Measurements from ENCODE around the gene SLC8A1. TPM values are rescaled to one million over a fixed set of nuclear protein-coding genes. Genes with fewer than 3 reads are reported as not detected.

SLC8A1 gene
- total and polyA plus RNA-seq, 2 of the 13 experiments (the other 11 are each of a cell fraction or from before 2014, with no cell fraction given): not detected

DNA sequence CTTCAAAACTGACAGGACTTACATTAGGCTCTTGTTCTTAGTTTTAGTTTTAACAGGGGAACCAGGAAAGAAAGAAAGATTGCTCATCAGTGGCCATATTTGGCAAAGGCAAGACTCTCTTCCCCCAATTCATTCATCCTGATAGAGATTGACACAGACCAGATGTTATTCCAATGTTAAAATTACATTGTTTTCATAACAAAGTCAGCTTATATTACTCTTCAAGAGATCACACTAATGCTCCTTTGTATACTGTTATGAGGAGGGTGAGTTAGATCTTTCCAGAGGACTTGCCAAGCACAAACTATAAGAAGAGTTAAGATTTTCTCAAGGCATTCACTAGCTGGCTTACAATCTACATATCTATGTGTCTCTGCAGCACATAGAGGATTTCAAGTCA is 252.1 kb downstream of the SLC8A1 start:
- Histone ChIP-seq H3K27me3 (ENCODE audit: control insufficient read depth in 1 of 2, insufficient read depth in 2 of 2, low read length in 2 of 2) (no peaks in the 10 kb centered on the region), H3K27ac (ENCODE audit: extremely low read length, insufficient read depth, low read length) (no peak overlapping the region), H3K79me2 (ENCODE audit: insufficient read depth, low read length) (no peaks in the 10 kb centered on the region), H3K9me3 (ENCODE audit: low read length) (no peaks in the 10 kb centered on the region), H4K20me1 (ENCODE audit: insufficient read depth, low read length) (no peaks in the 10 kb centered on the region), H3K4me3 (replicated peaks in 1 of 3; ENCODE audit: insufficient read depth in 1 of 3, low read depth in 2 of 3, low read length in 3 of 3) (no peak overlapping the region), H2AFZ (ENCODE audit: low read length) (no peak overlapping the region), H3K36me3 (replicated peaks in 1 of 2; ENCODE audit: control insufficient read depth in 1 of 2, insufficient read depth in 2 of 2, low read length in 2 of 2) (no peaks in the 10 kb centered on the region), H3K4me1 (ENCODE audit: insufficient read depth, low read length) (no peaks in the 10 kb centered on the region), H3K4me2 (ENCODE audit: low read depth, low read length) (no peak overlapping the region), H3K9ac (ENCODE audit: insufficient read depth, low read depth, low read length) (no peak overlapping the region)
- no peak for FAIRE-seq
- intact Hi-C loops (cut with micrococcal nuclease; ENCODE audit: unreplicated experiment): no loop called here
- ATAC-seq: no peak
- DNase-seq (ENCODE audit: low spot score): no peak
- in situ Hi-C loops (cut with HindIII; ENCODE audit: extremely low pct_ligation_motif_present, low pct_unique_long_range_greater_than_20kb): no loop called here
- CTCF ChIA-PET (ENCODE audit: low intra/inter-chr PET ratio, low total read pairs): no interaction called here
- POLR2A ChIA-PET: no interaction called here
- TF ChIP-seq TGIF2 (CRISPR knock-in tag; IDR thresholded peaks at IDR 0.05) (no peak), ARNT2 (CRISPR knock-in tag; IDR thresholded peaks at IDR 0.05; ENCODE audit: low read depth) (no peak), ZNF556 (CRISPR knock-in tag; IDR thresholded peaks at IDR 0.05; ENCODE audit: borderline replicate concordance) (no peak), ATF7-NPFF (CRISPR knock-in tag; IDR thresholded peaks at IDR 0.05; ENCODE audit: low read depth) (no peak), BRCA1 (CRISPR knock-in tag; IDR thresholded peaks at IDR 0.05) (no peak), ZNF674 (CRISPR knock-in tag; IDR thresholded peaks at IDR 0.05; ENCODE audit: low read depth) (no peak), HDAC2 (CRISPR knock-in tag; IDR thresholded peaks at IDR 0.05) (no peak), SRF (IDR thresholded peaks at IDR 0.05; ENCODE audit: low read depth, low read length) (no peak)
- TF ChIP-seq, protein P1, sequence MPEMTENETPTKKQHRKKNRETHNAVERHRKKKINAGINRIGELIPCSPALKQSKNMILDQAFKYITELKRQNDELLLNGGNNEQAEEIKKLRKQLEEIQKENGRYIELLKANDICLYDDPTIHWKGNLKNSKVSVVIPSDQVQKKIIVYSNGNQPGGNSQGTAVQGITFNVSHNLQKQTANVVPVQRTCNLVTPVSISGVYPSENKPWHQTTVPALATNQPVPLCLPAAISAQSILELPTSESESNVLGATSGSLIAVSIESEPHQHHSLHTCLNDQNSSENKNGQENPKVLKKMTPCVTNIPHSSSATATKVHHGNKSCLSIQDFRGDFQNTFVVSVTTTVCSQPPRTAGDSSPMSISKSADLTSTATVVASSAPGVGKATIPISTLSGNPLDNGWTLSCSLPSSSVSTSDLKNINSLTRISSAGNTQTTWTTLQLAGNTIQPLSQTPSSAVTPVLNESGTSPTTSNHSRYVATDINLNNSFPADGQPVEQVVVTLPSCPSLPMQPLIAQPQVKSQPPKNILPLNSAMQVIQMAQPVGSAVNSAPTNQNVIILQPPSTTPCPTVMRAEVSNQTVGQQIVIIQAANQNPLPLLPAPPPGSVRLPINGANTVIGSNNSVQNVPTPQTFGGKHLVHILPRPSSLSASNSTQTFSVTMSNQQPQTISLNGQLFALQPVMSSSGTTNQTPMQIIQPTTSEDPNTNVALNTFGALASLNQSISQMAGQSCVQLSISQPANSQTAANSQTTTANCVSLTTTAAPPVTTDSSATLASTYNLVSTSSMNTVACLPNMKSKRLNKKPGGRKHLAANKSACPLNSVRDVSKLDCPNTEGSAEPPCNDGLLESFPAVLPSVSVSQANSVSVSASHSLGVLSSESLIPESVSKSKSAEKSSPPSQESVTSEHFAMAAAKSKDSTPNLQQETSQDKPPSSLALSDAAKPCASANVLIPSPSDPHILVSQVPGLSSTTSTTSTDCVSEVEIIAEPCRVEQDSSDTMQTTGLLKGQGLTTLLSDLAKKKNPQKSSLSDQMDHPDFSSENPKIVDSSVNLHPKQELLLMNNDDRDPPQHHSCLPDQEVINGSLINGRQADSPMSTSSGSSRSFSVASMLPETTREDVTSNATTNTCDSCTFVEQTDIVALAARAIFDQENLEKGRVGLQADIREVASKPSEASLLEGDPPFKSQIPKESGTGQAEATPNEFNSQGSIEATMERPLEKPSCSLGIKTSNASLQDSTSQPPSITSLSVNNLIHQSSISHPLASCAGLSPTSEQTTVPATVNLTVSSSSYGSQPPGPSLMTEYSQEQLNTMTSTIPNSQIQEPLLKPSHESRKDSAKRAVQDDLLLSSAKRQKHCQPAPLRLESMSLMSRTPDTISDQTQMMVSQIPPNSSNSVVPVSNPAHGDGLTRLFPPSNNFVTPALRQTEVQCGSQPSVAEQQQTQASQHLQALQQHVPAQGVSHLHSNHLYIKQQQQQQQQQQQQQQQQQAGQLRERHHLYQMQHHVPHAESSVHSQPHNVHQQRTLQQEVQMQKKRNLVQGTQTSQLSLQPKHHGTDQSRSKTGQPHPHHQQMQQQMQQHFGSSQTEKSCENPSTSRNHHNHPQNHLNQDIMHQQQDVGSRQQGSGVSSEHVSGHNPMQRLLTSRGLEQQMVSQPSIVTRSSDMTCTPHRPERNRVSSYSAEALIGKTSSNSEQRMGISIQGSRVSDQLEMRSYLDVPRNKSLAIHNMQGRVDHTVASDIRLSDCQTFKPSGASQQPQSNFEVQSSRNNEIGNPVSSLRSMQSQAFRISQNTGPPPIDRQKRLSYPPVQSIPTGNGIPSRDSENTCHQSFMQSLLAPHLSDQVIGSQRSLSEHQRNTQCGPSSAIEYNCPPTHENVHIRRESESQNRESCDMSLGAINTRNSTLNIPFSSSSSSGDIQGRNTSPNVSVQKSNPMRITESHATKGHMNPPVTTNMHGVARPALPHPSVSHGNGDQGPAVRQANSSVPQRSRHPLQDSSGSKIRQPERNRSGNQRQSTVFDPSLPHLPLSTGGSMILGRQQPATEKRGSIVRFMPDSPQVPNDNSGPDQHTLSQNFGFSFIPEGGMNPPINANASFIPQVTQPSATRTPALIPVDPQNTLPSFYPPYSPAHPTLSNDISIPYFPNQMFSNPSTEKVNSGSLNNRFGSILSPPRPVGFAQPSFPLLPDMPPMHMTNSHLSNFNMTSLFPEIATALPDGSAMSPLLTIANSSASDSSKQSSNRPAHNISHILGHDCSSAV (CRISPR knock-in tag; IDR thresholded peaks at IDR 0.05; ENCODE audit: borderline replicate concordance): no peak
- TF ChIP-seq, protein P2, sequence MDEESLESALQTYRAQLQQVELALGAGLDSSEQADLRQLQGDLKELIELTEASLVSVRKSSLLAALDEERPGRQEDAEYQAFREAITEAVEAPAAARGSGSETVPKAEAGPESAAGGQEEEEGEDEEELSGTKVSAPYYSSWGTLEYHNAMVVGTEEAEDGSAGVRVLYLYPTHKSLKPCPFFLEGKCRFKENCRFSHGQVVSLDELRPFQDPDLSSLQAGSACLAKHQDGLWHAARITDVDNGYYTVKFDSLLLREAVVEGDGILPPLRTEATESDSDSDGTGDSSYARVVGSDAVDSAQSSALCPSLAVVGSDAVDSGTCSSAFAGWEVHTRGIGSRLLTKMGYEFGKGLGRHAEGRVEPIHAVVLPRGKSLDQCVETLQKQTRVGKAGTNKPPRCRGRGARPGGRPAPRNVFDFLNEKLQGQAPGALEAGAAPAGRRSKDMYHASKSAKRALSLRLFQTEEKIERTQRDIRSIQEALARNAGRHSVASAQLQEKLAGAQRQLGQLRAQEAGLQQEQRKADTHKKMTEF (CRISPR knock-in tag; IDR thresholded peaks at IDR 0.05): no peak
- TF ChIP-seq, protein P3, sequence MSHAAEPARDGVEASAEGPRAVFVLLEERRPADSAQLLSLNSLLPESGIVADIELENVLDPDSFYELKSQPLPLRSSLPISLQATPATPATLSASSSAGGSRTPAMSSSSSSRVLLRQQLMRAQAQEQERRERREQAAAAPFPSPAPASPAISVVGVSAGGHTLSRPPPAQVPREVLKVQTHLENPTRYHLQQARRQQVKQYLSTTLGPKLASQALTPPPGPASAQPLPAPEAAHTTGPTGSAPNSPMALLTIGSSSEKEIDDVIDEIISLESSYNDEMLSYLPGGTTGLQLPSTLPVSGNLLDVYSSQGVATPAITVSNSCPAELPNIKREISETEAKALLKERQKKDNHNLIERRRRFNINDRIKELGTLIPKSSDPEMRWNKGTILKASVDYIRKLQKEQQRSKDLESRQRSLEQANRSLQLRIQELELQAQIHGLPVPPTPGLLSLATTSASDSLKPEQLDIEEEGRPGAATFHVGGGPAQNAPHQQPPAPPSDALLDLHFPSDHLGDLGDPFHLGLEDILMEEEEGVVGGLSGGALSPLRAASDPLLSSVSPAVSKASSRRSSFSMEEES (CRISPR knock-in tag; IDR thresholded peaks at IDR 0.05): no peak
- BruUV-seq (replicated peaks): no TSS peak
